HG03064 (cell line): ENCODE data around the gene CIB1.
A peak's percentile ranks its signal among the peaks of the same experiment; 100 is the strongest.

Experiments
- ATAC-seq: cut with Tn5 transposase; IDR thresholded peaks from one replicate; pipeline ENCODE4 v1.9.1; 2021; ENCODE audit warnings: low read depth; ENCODE audit not compliant: unreplicated experiment

CIB1 gene

DNA sequence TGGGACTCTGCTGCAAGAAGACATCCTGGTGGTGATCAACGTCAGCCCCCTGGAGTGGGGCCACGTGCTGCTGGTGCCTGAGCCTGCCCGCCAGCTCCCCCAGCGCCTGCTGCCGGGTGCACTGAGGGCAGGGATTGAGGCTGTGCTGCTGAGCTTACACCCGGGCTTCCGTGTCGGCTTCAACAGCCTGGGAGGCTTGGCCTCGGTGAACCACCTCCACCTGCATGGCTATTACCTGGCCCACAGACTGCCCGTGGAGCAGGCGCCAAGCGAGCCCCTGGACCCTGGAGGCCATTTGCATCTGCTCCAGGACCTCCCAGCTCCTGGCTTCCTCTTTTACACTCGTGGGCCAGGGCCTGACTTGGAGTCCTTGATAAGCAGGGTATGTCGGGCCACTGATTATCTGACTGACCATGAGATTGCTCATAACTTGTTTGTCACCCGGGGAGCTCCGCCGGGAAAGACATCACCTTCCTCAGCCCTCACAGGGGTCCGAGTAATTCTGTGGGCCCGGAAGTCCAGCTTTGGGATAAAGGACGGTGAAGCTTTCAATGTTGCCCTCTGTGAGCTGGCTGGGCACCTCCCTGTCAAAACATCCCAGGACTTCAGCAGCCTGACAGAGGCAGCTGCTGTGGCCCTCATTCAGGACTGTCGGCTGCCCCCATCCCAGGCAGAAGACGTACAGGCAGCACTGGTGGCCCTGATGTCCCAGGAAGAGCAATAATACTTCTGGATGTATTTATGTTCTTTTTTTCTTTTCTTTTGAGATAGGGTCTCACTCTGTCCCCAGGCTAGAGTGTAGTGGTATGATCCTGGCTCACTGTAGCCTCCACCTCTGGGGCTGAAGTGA lies 7.8 kb upstream of the CIB1 start:
- ATAC-seq, result no peak

DNA sequence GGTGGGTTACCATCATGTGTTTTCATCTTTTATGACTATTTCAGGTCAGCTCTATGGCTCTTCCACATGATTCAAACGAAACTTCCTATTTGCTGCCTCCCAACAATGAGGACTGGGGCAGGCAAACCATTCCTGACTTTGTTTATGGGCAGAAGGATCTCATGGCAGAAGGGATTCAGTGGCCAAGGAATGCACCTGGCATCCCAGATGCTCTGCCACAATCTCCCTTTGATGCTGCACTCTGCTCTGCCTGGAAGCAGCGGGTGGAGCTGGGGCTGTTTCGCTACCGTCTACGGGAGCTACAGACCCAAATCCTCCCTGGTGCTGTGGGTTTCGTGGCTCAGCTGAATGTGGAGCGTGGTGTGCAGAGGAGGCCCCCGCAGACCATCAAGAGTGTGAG lies 7.1 kb upstream of the CIB1 start:
- no peak for ATAC-seq

DNA sequence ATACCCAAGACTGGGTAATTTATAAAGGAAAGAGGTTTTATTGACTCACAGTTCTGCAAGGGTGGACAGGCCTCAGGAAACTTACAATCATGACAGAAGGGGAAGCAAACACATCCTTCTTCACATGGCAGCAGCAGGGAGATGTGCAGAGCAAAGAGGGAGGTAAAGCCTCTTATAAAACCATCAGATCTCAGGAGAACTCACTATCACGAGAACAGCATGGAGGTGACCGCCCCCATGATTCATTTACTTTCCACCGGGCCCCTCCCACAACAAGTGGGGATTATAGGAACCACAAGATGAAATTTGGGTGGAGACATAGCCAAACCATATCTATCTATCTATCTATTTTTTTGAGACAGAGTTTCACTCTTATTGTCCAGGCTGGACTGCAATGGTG lies 5.6 kb upstream of the CIB1 start:
- ATAC-seq, result no peak

DNA sequence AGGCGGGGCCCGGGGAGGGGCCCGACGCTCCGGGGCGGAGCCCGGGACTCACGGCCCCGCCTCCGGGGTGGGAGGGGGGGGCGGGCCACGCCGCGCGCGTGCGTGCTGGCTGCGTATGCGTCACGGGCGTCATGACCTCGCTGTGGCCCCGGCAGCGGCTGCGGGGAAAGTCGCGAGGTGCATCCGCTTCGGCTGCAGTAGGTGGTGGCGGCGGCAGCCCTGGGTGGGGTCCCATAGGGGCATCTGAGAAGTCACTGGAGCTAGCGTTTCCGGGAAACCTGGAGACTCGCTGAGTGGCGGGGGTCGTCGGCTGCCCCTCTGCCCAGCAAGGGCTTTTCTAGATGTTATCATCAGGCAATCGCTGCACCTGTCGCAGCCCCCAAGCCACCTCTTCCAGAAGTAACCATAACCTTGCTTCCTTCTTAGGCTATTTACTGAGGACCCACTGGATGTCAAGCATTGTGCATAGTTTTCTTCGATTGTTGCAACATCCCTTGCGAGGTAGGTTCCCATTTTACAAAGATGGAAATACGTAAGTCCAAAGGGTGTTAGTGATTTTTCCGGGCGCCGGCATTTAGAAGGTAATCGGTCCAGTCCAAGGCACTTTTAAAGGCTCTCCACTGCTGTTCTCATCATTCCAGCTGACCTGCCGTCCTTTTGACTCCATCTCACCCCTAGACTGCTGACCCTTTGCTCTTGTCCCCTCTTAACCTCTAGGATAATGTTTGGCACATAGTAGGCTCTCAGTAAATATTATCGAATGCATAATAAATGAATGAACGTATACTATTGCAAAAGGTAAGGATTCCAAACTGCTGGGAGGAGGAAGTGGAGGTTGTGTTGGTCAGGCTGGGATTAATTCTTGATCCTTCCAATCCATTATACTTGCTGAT lies 601 bp upstream of the CIB1 start, which contains the start of gene GDPGP1:
TSS of gene GDPGP1 (plus strand) at position 114 of the 893 bp plus-strand sequence. CDS start 6,700 bp downstream, outside the sequence.
- peak; percentile 73 for ATAC-seq

DNA sequence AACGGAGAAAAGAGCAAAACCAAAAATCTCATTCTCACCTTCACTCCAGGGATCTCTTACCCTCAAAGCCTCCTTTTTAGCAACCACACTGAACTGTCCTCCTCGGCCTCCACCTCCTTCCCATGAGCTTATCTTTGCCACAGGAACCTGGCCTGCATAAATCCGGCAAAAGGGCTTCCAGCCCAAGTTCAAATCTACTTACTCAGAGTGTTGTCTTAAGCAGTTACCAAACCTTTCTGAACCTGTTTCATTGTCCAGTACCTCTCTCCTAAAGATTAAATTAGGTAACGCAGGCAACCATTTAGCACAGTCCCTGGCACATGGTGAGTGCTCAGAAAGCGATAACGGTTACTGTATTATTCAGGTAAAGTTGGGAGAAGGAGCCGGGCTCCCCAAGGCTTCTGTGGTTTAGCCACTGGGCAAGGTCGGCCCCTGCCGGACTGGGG lies 777 bp downstream of the CIB1 start:
- ATAC-seq, result no peak

DNA sequence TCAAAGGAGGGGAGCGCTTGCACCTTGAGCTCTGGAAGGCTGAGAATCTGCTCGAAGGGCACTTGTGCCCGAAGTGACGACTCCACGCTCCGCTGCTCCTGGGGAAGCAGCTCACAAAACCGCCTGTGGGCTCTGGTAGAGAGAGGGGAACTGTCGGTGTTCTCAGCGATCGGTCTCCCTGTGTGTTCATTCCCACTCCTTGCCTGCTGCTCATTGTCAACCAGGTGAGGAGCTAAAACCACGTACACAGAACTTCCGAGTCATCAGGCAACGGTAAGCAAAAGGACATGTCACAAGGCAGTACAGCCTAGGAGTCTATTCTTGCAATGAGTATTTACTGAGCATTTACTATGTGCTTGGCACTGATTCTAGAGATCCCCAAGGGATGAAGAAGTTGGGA lies 1.5 kb downstream of the CIB1 start:
- no peak for ATAC-seq

DNA sequence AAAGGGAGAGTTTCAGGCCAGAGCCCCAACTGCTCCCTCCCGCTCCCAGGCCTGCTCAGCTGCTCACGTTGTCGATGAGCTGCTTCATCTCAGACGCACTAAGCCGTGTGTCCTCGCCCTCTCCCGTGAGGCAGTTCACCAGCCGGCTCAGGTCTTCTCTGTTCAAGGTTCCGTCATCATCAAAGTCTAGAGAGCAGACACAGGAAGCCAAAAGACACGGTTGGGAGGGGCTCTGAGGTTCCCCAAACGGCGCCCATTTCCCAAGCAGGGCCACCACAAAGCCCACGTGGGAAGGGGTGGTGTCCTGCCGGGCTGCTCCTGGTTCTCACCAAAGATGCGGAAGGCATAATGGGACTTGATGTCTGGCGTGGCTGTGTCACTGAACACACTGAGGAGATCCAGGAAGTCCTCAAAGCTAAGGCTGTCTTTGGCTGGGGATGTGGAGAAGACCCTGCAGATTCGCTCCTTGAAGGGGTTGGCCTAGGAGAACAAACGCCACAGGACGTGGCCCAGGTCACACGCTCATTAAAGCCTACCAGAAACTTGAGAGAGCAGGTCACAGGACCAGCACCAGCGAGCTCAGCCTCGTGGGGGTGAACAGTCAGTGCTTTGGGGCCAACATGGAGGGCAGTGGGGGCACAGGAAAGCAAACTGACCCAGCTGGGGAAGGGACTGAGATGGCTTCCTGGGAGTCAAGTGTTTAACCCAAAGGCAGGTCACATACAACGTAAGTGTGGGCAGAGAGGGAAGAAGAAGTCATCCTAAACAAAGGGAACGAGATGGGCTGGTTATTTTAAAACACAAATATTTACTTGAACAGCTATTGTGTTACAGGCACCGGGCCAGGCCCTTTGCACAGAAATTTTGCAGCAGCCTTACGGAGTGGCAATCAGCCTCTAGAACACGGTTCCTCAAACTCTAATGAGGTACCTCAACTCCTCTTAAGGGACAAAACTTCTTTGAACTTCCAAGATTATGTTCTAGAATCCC lies 2.4 kb downstream of the CIB1 start:
- ATAC-seq, result no peak

DNA sequence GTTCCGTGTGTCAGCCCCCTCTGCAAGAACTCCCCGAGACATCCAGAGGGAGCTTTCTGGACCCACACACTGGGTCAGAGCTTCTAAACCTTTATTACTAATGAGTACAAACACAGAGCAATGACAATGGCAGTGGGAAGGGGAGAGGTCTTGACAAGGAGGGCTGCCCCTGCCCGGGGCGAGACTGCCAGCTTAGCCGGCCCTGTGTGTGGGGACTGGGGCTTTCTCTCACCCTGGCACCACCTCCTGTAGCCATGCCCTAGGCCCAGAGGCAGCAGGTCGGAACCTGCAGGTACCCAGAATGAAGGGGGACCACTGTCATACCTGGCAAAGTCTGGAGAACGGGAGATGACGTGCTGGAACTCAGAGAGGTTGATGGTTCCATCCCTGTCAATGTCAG lies 3.1 kb downstream of the CIB1 start:
- no peak for ATAC-seq

DNA sequence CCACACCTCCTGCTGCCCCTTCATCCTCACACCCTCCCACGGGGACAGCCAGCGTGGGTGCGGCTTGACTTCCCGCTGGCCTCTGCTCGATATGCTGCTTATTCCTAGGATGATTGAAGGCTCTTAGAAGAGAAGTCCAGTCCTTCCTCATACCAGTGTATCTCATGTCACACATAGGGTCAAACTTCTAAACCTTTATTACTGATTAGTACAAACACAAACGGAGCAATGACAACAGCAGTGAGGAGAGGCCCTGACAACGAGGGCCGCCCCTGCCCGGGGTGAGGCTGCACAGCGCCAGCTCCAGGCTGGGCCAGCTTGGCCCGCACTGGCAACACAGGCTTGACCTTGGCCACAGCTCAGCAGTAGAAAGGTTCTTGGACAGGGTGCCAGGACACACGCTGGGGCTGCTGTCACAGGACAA lies 3.7 kb downstream of the CIB1 start:
- no peak for ATAC-seq

DNA sequence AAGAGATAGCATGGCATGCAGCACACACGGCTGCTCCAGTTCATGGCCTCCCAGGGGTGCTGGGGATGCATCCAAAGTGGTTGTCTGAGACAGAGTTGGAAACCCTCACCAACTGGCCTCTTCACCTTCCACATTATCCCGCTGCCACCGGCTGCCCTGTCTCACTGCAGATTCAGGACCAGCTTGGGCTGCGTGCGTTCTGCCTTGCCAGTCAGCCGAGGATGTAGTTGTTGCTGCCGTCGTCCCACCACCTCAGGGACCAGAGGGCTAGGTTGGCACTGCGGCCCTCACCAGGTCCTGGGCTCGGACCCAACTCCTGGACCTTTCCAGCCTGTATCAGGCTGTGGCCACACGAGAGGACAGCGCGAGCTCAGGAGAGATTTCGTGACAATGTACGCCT lies 4.8 kb downstream of the CIB1 start:
- no peak for ATAC-seq

DNA sequence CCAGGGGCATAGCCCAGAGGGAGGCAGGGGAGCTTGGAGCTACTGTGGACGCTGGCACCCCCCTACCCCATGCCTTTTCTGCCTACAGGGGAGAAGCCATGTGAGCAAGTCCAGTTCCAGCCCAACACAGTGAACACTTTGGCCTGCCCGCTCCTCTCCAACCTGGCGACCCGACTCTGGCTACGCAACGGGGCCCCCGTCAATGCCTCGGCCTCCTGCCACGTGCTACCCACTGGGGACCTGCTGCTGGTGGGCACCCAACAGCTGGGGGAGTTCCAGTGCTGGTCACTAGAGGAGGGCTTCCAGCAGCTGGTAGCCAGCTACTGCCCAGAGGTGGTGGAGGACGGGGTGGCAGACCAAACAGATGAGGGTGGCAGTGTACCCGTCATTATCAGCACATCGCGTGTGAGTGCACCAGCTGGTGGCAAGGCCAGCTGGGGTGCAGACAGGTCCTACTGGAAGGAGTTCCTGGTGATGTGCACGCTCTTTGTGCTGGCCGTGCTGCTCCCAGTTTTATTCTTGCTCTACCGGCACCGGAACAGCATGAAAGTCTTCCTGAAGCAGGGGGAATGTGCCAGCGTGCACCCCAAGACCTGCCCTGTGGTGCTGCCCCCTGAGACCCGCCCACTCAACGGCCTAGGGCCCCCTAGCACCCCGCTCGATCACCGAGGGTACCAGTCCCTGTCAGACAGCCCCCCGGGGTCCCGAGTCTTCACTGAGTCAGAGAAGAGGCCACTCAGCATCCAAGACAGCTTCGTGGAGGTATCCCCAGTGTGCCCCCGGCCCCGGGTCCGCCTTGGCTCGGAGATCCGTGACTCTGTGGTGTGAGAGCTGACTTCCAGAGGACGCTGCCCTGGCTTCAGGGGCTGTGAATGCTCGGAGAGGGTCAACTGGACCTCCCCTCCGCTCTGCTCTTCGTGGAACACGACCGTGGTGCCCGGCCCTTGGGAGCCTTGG lies 5.6 kb downstream of the CIB1 start:
- ATAC-seq, result no peak

DNA sequence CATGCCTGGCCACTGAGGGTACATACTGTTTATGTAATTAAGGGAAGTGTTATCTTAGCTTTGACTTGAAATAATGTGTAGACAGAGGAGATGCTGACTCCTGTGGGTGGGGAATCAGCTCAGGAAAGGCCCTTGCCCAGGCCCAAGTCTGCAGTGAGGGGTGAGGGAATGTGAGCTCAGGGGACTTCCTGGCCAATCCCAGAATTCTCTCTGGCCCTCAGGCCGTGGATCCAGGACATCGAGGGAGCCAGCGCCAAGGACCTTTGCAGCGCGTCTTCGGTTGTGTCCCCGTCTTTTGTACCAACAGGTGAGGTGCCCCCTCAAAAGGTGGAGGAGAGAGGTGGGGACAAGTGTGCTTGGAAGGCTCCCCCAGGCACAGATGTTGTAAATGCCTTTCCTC lies 6.4 kb downstream of the CIB1 start:
- no peak for ATAC-seq

DNA sequence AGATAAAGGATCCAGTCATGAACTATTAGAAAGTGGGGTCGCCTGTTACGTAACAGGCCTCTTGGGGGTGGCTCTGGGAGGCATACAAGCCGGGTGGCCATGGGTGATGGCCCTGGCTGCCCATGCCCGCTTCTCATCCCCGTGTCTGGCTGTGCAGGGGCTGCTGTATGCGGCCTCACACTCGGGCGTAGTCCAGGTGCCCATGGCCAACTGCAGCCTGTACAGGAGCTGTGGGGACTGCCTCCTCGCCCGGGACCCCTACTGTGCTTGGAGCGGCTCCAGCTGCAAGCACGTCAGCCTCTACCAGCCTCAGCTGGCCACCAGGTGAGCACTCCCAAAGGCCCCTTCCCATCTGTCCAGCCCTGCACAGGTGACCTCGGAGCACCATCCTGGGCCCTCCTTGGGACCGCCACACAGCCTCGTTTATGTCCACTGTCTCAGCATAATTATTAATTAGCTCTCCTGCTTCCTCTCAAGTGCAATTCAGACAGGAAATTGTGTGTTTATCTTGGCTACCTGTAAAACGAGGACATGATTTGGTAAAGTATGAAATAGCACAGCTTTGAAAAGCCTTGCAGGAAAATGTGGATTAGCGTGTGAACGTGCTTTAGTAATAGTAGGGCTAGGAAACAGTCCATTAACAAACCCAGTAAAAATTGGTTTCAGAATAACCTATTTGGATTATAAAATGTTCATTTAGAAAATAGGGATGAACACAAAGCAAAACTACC lies 8.1 kb downstream of the CIB1 start:
- ATAC-seq, result no peak

DNA sequence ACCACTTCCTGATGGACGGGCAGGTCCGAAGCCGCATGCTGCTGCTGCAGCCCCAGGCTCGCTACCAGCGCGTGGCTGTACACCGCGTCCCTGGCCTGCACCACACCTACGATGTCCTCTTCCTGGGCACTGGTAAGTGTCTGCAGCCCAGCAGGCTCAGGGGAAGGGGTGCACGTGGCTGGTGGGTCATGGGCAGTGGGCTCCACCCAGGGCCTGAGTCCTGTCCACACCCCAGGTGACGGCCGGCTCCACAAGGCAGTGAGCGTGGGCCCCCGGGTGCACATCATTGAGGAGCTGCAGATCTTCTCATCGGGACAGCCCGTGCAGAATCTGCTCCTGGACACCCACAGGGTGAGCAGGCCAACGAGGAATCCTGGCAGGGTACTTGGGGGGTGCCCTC lies 8.7 kb downstream of the CIB1 start:
- no peak for ATAC-seq

DNA sequence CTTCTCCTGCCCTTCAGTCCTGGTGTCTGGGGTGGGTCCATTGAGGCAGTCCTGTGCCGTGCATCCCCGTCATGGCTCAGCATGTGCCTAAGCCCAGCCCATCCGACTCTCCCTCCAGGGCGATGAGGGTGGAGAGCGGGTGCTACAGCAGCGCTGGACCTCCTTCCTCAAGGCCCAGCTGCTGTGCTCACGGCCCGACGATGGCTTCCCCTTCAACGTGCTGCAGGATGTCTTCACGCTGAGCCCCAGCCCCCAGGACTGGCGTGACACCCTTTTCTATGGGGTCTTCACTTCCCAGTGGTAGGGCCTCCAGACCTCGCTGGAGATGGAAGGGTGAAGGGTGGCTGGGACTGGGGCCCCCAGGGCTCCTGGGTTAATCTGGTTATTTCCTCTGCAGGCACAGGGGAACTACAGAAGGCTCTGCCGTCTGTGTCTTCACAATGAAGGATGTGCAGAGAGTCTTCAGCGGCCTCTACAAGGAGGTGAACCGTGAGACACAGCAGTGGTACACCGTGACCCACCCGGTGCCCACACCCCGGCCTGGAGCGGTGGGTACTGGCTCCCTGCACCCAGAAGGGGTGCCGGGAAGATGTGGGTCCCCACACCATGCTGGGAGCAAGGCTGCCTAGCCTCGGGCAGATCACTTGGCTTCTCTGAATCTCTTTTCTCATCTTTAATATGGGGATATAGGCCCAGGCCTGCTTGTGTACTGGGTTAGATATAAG lies 10.1 kb downstream of the CIB1 start:
- no peak for ATAC-seq

DNA sequence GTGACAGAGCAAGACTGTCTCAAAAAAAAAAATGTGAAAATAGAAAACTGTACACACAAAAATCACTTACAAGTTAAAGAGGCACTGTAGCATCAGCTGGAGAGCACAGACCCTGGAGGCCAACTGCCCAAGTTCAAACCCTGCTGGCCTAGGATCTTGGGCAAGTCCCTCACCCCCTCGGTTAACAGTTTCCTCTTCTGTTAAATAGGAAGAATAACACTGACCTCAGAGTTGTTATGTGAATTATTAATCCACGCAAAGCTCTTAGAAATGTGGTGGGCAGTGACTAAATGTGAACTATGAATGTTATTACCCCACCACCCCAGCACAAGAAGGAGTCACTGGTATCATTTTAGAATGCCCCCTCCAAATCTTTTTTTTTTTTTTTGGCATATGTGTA lies 11.2 kb downstream of the CIB1 start:
- ATAC-seq, result no peak

DNA sequence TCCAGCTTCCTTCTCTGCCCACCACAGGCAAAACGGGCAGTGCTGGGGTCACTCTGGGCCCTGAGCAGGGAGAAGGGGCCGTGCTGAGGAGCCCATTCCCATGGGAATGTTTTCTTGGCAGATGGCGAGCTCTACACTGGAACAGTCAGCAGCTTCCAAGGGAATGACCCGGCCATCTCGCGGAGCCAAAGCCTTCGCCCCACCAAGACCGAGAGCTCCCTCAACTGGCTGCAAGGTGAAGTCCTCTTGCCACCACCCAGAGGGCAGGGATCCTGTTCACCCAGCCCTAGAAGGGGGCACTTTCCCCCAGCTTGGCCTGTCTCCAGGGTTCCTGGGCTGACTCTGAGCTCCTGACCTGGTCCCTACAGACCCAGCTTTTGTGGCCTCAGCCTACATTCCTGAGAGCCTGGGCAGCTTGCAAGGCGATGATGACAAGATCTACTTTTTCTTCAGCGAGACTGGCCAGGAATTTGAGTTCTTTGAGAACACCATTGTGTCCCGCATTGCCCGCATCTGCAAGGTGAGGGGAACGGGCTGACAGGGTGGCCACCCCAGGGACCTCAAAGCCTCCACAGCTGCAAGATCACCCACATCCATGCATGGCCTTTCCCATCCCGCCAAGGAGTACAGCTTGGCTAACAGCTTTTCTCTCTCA lies 12.4 kb downstream of the CIB1 start:
- ATAC-seq, result no peak
